Measurements from ENCODE around the gene HIC2. TPM values are rescaled to one million over a fixed set of nuclear protein-coding genes. Genes with fewer than 3 reads are reported as not detected.
"Not testable (repeated sequence)": the region's sequence is repeated elsewhere in the genome, so short reads cannot be mapped to it uniquely, and the experiment has no call there.

The HIC2 gene
- polyA plus RNA-seq, 1 of the 3 experiments (the other 2 are of a cell fraction) = 1.2 TPM

- H3K79me2 ChIP-seq (ENCODE audit: insufficient read depth); H3K27me3 ChIP-seq (ENCODE audit: insufficient read depth); H3K4me1 ChIP-seq (ENCODE audit: control insufficient read depth in 1 of 2, insufficient read depth in 2 of 2, low read depth in 1 of 2, low read length in 1 of 2); H3K4me2 ChIP-seq; H3F3A ChIP-seq (replicated peaks; ENCODE audit: insufficient read depth); POLR2A ChIA-PET; DNase-seq; H3K9ac ChIP-seq; H3K4me3 ChIP-seq (ENCODE audit: low read depth in 2 of 2, low read length in 1 of 2); H2AFZ ChIP-seq (ENCODE audit: low read depth); H3K27ac ChIP-seq (ENCODE audit: low read depth in 2 of 2, low read length in 1 of 2); H3K9me2 ChIP-seq; CTCF ChIA-PET; H3K9me3 ChIP-seq: not testable (repeated sequence)
- H4K20me1 ChIP-seq (ENCODE audit: insufficient read depth) = peaks cover 15% of the 10 kb centered on the region; the same call in 1 of the 2 replicates
- peaks cover 0 to 27% of the 10 kb centered on the region in 2 experiments for H3K36me3 ChIP-seq (replicated peaks in 1 of 2; ENCODE audit: control insufficient read depth in 1 of 2, insufficient read depth in 2 of 2, low read length in 1 of 2)
- no CpG with 5 or more reads among the region's 15 CpGs for WGBS (ENCODE audit: low lambda C conversion rate)
These were observed 25.5 kb downstream of the HIC2 start for GRCh38 chr22:21442646-21443045.

GRCh38 chr22:21443057-21443734 is 26.0 kb downstream of the HIC2 start:
- no peaks in the 10 kb centered on the region for H3K9me3 ChIP-seq
- 0 out of 2 replicates have a peak, but pooled peaks cover 5% of the 10 kb centered on the region for H3K79me2 ChIP-seq (ENCODE audit: insufficient read depth)
- no peaks in the 10 kb centered on the region for H3K9me2 ChIP-seq
- H3K4me3 ChIP-seq (ENCODE audit: low read depth in 2 of 2, low read length in 1 of 2) = no peak overlapping the region
- peaks cover 18% of the 10 kb centered on the region; the same call in 1 of the 2 replicates for H4K20me1 ChIP-seq (ENCODE audit: insufficient read depth)
- no peak overlapping the region for H3K4me2 ChIP-seq
- no peak overlapping the region for H3K27ac ChIP-seq (ENCODE audit: low read depth in 2 of 2, low read length in 1 of 2)
- TF ChIP-seq RAD21 (IDR thresholded peaks at IDR 0.05; ENCODE audit: low read length) = no peak
- TF ChIP-seq POLR2AphosphoS5 (IDR thresholded peaks at IDR 0.05; ENCODE audit: low read depth, low read length) = no peak
- H2AFZ ChIP-seq (ENCODE audit: low read depth) = no peak overlapping the region
- ChIA-PET POLR2A (no interaction called here), CTCF (interaction anchor here (1.0 kb wide), 1 partner anchor 14 kb away, joined by 3 read pairs; no protein-coding TSS in a partner anchor)
- no peaks in the 10 kb centered on the region for H3F3A ChIP-seq (replicated peaks; ENCODE audit: insufficient read depth)
- H3K27me3 ChIP-seq (ENCODE audit: insufficient read depth) = no peaks in the 10 kb centered on the region
- no peaks in the 10 kb centered on the region; a peak in 1 of 4 replicates for H3K4me1 ChIP-seq (ENCODE audit: control insufficient read depth in 1 of 2, insufficient read depth in 2 of 2, low read depth in 1 of 2, low read length in 1 of 2)
- DNase-seq = no peak
- peaks cover 0 to 27% of the 10 kb centered on the region in 2 experiments for H3K36me3 ChIP-seq (replicated peaks in 1 of 2; ENCODE audit: control insufficient read depth in 1 of 2, insufficient read depth in 2 of 2, low read length in 1 of 2)
- no peak overlapping the region for H3K9ac ChIP-seq
- WGBS (ENCODE audit: low lambda C conversion rate) = 93% methylated on average over 3 of the region's 13 CpGs

- Histone ChIP-seq H3K4me2 (no peak overlapping the region), H3K9me2 (no peaks in the 10 kb centered on the region), H3K36me3 (replicated peaks in 1 of 2; ENCODE audit: control insufficient read depth in 1 of 2, insufficient read depth in 2 of 2, low read length in 1 of 2) (peaks cover 0 to 27% of the 10 kb centered on the region in 2 experiments), H3K4me3 (ENCODE audit: low read depth in 2 of 2, low read length in 1 of 2) (no peak overlapping the region), H3F3A (replicated peaks; ENCODE audit: insufficient read depth) (no peaks in the 10 kb centered on the region), H3K4me1 (ENCODE audit: control insufficient read depth in 1 of 2, insufficient read depth in 2 of 2, low read depth in 1 of 2, low read length in 1 of 2) (no peaks in the 10 kb centered on the region; a peak in 1 of 4 replicates), H4K20me1 (ENCODE audit: insufficient read depth) (peaks cover 18% of the 10 kb centered on the region; the same call in 1 of the 2 replicates), H3K27ac (ENCODE audit: low read depth in 2 of 2, low read length in 1 of 2) (no peak overlapping the region), H3K79me2 (ENCODE audit: insufficient read depth) (0 out of 2 replicates have a peak, but pooled peaks cover 5% of the 10 kb centered on the region), H3K9ac (no peak overlapping the region), H2AFZ (ENCODE audit: low read depth) (no peak overlapping the region), H3K9me3 (no peaks in the 10 kb centered on the region), H3K27me3 (ENCODE audit: insufficient read depth) (no peaks in the 10 kb centered on the region)
- ChIA-PET POLR2A (no interaction called here), CTCF (interaction anchor here (1.0 kb wide), 2 partner anchors 13 kb away, joined by 3 to 4 read pairs; no protein-coding TSS in a partner anchor)
- WGBS (ENCODE audit: low lambda C conversion rate) = 88% methylated on average over 8 of the region's 16 CpGs
- DNase-seq = no peak
- TF ChIP-seq NFIC (IDR thresholded peaks at IDR 0.05; ENCODE audit: borderline replicate concordance) (no peak), SMC3 (IDR thresholded peaks at IDR 0.05; ENCODE audit: low read depth, low read length) (no peak), NRF1 (IDR thresholded peaks at IDR 0.05; ENCODE audit: low read depth, low read length) (no peak), MAX (IDR thresholded peaks at IDR 0.05; ENCODE audit: low read depth) (no peak), MEF2A (IDR thresholded peaks at IDR 0.05; ENCODE audit: borderline replicate concordance, low read depth) (no peak), GABPA (IDR thresholded peaks at IDR 0.05; ENCODE audit: low read depth) (no peak), EP300 (IDR thresholded peaks at IDR 0.05; ENCODE audit: borderline replicate concordance in 1 of 2, low read depth in 1 of 2, low read length in 1 of 2) (no peak), GATA2 (CRISPR knock-in tag; IDR thresholded peaks at IDR 0.05) (no peak), CTCF (IDR thresholded peaks at IDR 0.05) (no peak), USF2 (IDR thresholded peaks at IDR 0.05; ENCODE audit: borderline replicate concordance, low read depth, low read length) (no peak), ELF1 (IDR thresholded peaks at IDR 0.05) (no peak), MXI1 (IDR thresholded peaks at IDR 0.05; ENCODE audit: low read depth, low read length) (no peak), USF1 (IDR thresholded peaks at IDR 0.05; ENCODE audit: borderline replicate concordance, low read depth) (no peak), SIN3A (IDR thresholded peaks at IDR 0.05; ENCODE audit: borderline replicate concordance, low read depth, low read length) (no peak), TAF1 (IDR thresholded peaks at IDR 0.05; ENCODE audit: borderline replicate concordance, low read depth, low read length) (no peak), FOSL2 (IDR thresholded peaks at IDR 0.05; ENCODE audit: borderline replicate concordance, low read depth) (no peak)
These were observed 26.7 kb downstream of the HIC2 start for GRCh38 chr22:21443735-21444421.
